ENCODE data around the gene ZDHHC11B.

DNA sequence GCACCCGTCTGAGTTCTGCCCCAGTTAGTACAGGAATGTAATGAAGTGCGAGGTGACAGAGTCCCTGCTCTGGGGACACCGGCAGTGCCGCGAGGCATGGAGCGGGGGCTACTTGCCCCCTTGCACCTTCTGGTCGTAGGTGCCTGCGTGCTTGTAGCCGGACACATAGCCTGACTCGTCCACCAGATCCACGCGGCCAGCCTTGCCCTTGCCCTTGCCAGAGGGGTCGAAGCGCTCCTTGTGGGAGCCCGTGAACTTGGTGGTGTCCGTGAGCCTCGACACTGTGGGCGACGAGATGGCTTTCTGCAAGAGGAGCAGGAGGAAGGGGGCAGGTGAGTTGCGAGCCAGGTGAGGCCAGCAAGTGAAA lies 119.6 kb downstream of the ZDHHC11B start:
- no peak for TF ChIP-seq POLR2AphosphoS5 (IDR thresholded peaks at IDR 0.05)
- TF ChIP-seq, protein P1, sequence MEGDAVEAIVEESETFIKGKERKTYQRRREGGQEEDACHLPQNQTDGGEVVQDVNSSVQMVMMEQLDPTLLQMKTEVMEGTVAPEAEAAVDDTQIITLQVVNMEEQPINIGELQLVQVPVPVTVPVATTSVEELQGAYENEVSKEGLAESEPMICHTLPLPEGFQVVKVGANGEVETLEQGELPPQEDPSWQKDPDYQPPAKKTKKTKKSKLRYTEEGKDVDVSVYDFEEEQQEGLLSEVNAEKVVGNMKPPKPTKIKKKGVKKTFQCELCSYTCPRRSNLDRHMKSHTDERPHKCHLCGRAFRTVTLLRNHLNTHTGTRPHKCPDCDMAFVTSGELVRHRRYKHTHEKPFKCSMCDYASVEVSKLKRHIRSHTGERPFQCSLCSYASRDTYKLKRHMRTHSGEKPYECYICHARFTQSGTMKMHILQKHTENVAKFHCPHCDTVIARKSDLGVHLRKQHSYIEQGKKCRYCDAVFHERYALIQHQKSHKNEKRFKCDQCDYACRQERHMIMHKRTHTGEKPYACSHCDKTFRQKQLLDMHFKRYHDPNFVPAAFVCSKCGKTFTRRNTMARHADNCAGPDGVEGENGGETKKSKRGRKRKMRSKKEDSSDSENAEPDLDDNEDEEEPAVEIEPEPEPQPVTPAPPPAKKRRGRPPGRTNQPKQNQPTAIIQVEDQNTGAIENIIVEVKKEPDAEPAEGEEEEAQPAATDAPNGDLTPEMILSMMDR (IDR thresholded peaks at IDR 0.05): no peak
- TF ChIP-seq EP300 (IDR thresholded peaks at IDR 0.05): no peak
- TF ChIP-seq POLR2A (IDR thresholded peaks at IDR 0.05; ENCODE audit: low read depth): no peak

All from esophagus muscularis mucosa (tissue), 4 donors.